Astrocyte (in vitro differentiated cells and primary cell): Measurements from ENCODE around the gene TM7SF2. TPM values are rescaled to one million over a fixed set of nuclear protein-coding genes. Genes with fewer than 3 reads are reported as not detected.

Experiments
- DNase-seq: peaks from one replicate; pipeline ENCODE4 v3.0.0-alpha.2; 2010; ENCODE audit warnings: low read depth
- FAIRE-seq: peaks from 2 replicates; lab custom pipeline; 2011; peaks lifted over from hg19 to GRCh38; lab: Jason Lieb, UNC
- H2AFZ ChIP-seq: 2 replicates; pipeline ENCODE4 v1.6.0; 2012; ENCODE audit warnings: low read depth, low read length, inconsistent platforms
- H3K27ac ChIP-seq: 2 replicates; pipeline ENCODE4 v1.5.1; 2011; ENCODE audit warnings: low read depth, low read length, inconsistent platforms
- H3K27me3 ChIP-seq: 2 replicates; pipeline ENCODE4 v1.6.0; 2011; ENCODE audit warnings: low read length, inconsistent platforms; ENCODE audit not compliant: insufficient read depth
- H3K36me3 ChIP-seq: 2 replicates; pipeline ENCODE4 v1.5.1; 2011; ENCODE audit warnings: low read length, inconsistent platforms; ENCODE audit not compliant: insufficient read depth
- H3K4me1 ChIP-seq: 2 replicates; pipeline ENCODE4 v1.5.1; 2011; ENCODE audit warnings: low read length, inconsistent platforms; ENCODE audit not compliant: insufficient read depth
- H3K4me2 ChIP-seq: 2 replicates; pipeline ENCODE4 v1.6.0; 2012; ENCODE audit warnings: low read length, inconsistent platforms
- H3K4me3 ChIP-seq: 2 replicates; pipeline ENCODE4 v1.5.1; 2011; ENCODE audit warnings: low read depth, mild to moderate bottlenecking, low read length, inconsistent platforms; ENCODE audit not compliant: insufficient read depth
- H3K79me2 ChIP-seq: 2 replicates; pipeline ENCODE4 v1.6.0; 2012; ENCODE audit warnings: mild to moderate bottlenecking, low read length, inconsistent platforms; ENCODE audit not compliant: insufficient read depth
- H3K9ac ChIP-seq: 2 replicates; pipeline ENCODE4 v1.6.0; 2012; ENCODE audit warnings: mild to moderate bottlenecking, low read length, inconsistent platforms
- H3K9me3 ChIP-seq: 2 replicates; pipeline ENCODE4 v1.5.1; 2012; ENCODE audit warnings: low read depth, mild to moderate bottlenecking, low read length, inconsistent platforms; ENCODE audit not compliant: insufficient read depth
- H4K20me1 ChIP-seq: 2 replicates; pipeline ENCODE4 v1.6.0; 2012; ENCODE audit warnings: low read length, inconsistent platforms; ENCODE audit not compliant: insufficient read depth
- H3K27ac Mint-ChIP-seq: one replicate; pipeline ENCODE4 v1.8.0; 2021; ENCODE audit warnings: mild to moderate bottlenecking, mixed read lengths; ENCODE audit not compliant: unreplicated experiment
- H3K27me3 Mint-ChIP-seq: one replicate; pipeline ENCODE4 v1.8.0; 2021; ENCODE audit warnings: low read depth, mixed read lengths; ENCODE audit not compliant: unreplicated experiment
- H3K36me3 Mint-ChIP-seq: one replicate; pipeline ENCODE4 v1.8.0; 2021; ENCODE audit warnings: low read depth, mixed read lengths; ENCODE audit not compliant: unreplicated experiment
- H3K4me1 Mint-ChIP-seq: one replicate; pipeline ENCODE4 v1.8.0; 2021; ENCODE audit warnings: low read depth, mixed read lengths; ENCODE audit not compliant: unreplicated experiment
- H3K4me3 Mint-ChIP-seq: one replicate; pipeline ENCODE4 v1.8.0; 2021; ENCODE audit warnings: mild to moderate bottlenecking, moderate library complexity, mixed read lengths; ENCODE audit not compliant: unreplicated experiment
- H3K9me3 Mint-ChIP-seq: one replicate; pipeline ENCODE4 v1.8.0; 2021; ENCODE audit warnings: mild to moderate bottlenecking, mixed read lengths; ENCODE audit not compliant: unreplicated experiment
- EZH2 ChIP-seq: IDR thresholded peaks from 2 replicates; pipeline ENCODE4 v1.6.1; 2012; ENCODE audit warnings: mild to moderate bottlenecking, low read length, inconsistent platforms; ENCODE audit not compliant: insufficient read depth
- total RNA-seq: library from RNA; stranded (reverse); gene quantifications from 2 replicates; pipeline ENCODE4 v1.2.1, GENCODE V29; 2021
- TF ChIP-seq, protein P1 (sequence below): IDR thresholded peaks from 2 replicates; pipeline ENCODE4 v1.5.1; 2011; ENCODE audit warnings: low read depth, mild to moderate bottlenecking, inconsistent platforms, low read length, moderate library complexity; ENCODE audit not compliant: insufficient read depth

Gene TM7SF2
- total RNA-seq, 1 donor from 2014 or later: 23.9 TPM

DNA sequence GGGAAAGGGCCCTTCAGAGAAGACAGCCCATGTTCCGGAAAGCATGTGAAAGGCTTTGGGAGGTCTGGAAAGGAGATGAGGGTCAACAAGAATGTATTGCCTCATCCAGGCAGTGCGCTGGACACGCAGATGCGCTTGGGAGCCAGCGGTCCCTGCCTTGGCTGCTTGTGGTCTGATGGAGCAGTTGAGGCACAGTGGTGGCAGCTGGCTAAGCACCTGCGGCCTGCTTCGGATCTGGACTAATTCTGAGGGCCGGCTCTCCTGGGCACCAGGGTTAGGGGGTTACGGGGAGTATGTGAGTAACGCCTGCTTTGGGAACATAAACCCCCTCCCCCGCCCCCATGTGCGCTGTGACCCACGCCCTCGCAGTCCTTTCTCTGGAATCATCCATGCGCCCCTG lies 4.6 kb upstream of the TM7SF2 start:
- no peak overlapping the region for H3K27ac Mint-ChIP-seq
- H3K4me2 ChIP-seq: no peak overlapping the region

DNA sequence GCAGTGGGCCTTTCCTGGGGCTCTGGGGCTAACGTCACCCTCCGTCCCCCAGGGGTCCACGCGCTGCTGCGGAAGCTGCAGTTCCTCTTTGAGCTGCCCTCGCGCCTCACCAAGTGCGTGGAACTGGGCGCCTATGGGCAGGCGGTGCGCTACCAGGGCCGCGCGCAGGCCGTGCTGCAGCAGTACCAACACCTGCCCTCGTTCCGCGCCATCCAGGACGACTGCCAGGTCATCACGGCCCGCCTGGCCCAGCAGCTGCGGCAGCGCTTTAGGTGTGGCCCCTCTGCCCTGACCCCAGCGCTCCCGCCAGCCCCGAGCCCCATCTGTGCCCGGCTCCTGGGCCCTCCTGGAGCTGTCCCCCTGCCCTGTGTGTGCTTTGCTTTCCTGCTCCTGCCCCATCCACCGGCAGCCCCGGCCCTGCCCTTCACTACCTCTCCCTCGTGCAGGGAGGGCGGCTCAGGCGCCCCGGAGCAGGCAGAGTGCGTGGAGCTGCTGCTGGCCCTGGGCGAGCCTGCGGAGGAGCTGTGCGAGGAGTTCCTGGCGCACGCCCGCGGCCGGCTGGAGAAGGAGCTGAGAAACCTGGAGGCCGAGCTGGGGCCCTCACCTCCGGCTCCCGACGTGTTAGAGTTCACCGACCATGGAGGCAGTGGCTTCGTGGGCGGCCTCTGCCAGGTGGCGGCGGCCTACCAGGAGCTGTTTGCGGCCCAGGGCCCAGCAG lies 3.8 kb upstream of the TM7SF2 start:
- H2AFZ ChIP-seq: no peak overlapping the region
- no peaks in the 10 kb centered on the region for H3K27me3 Mint-ChIP-seq
- DNase-seq: no peak
- H3K27me3 ChIP-seq: no peaks in the 10 kb centered on the region
- no peak overlapping the region for H3K27ac Mint-ChIP-seq
- H3K9me3 Mint-ChIP-seq: no peaks in the 10 kb centered on the region
- FAIRE-seq: no peak
- no peaks in the 10 kb centered on the region for H3K9me3 ChIP-seq
- H3K4me3 Mint-ChIP-seq: no peak overlapping the region
- no peak overlapping the region for H3K9ac ChIP-seq
- peaks cover 23% of the 10 kb centered on the region for H3K79me2 ChIP-seq
- H3K36me3 ChIP-seq: no peaks in the 10 kb centered on the region
- H3K36me3 Mint-ChIP-seq: peaks cover 5% of the 10 kb centered on the region
- H3K4me1 ChIP-seq: peaks cover 20% of the 10 kb centered on the region
- no peak overlapping the region for H3K4me3 ChIP-seq
- peaks cover 49% of the 10 kb centered on the region for H4K20me1 ChIP-seq
- H3K27ac ChIP-seq: no peak overlapping the region
- TF ChIP-seq EZH2: no peak
- TF ChIP-seq, protein P1, sequence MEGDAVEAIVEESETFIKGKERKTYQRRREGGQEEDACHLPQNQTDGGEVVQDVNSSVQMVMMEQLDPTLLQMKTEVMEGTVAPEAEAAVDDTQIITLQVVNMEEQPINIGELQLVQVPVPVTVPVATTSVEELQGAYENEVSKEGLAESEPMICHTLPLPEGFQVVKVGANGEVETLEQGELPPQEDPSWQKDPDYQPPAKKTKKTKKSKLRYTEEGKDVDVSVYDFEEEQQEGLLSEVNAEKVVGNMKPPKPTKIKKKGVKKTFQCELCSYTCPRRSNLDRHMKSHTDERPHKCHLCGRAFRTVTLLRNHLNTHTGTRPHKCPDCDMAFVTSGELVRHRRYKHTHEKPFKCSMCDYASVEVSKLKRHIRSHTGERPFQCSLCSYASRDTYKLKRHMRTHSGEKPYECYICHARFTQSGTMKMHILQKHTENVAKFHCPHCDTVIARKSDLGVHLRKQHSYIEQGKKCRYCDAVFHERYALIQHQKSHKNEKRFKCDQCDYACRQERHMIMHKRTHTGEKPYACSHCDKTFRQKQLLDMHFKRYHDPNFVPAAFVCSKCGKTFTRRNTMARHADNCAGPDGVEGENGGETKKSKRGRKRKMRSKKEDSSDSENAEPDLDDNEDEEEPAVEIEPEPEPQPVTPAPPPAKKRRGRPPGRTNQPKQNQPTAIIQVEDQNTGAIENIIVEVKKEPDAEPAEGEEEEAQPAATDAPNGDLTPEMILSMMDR: no peak
- H3K4me2 ChIP-seq: no peak overlapping the region
- peaks cover 8% of the 10 kb centered on the region for H3K4me1 Mint-ChIP-seq

More for the DNA sequence above, 4.6 kb upstream of the TM7SF2 start:
- Histone ChIP-seq H2AFZ (no peak overlapping the region), H3K9ac (no peak overlapping the region), H3K27ac (no peak overlapping the region), H3K36me3 (no peaks in the 10 kb centered on the region), H3K27me3 (no peaks in the 10 kb centered on the region), H4K20me1 (peaks cover 57% of the 10 kb centered on the region), H3K79me2 (peaks cover 23% of the 10 kb centered on the region), H3K9me3 (no peaks in the 10 kb centered on the region), H3K4me1 (peaks cover 20% of the 10 kb centered on the region), H3K4me3 (no peak overlapping the region)
- Mint-ChIP-seq H3K36me3 (peaks cover 5% of the 10 kb centered on the region), H3K9me3 (no peaks in the 10 kb centered on the region), H3K4me1 (peaks cover 13% of the 10 kb centered on the region), H3K4me3 (no peak overlapping the region), H3K27me3 (no peaks in the 10 kb centered on the region)
- no peak for FAIRE-seq
- DNase-seq: no peak
- no peak for TF ChIP-seq EZH2
- TF ChIP-seq, protein P1: no peak

DNA sequence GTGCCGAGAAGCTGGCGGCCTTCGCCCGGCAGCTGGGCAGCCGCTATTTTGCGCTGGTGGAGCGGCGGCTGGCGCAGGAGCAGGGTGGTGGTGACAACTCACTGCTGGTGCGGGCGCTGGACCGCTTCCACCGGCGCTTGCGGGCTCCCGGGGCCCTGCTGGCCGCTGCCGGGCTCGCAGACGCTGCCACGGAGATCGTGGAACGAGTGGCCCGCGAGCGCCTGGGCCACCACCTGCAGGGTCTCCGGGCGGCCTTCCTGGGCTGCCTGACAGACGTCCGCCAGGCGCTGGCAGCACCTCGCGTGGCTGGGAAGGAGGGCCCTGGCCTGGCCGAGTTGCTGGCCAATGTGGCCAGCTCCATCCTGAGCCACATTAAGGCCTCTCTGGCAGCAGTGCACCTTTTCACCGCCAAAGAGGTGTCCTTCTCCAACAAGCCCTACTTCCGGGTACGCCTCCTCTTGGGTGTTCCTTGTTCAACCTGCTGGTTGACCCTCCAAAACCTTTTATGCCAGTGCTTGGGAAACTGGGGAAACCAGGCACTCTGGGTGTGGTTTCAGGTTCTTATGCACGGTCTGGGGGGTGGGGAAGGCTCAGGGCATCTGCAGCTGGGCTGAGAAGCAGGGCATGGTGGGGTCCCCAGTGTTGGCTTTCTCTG lies 3.1 kb upstream of the TM7SF2 start:
- Histone ChIP-seq H3K79me2 (peaks cover 23% of the 10 kb centered on the region), H3K27ac (no peak overlapping the region), H3K9me3 (no peaks in the 10 kb centered on the region), H3K4me2 (no peak overlapping the region), H3K36me3 (no peaks in the 10 kb centered on the region), H4K20me1 (peaks cover 44% of the 10 kb centered on the region), H3K4me3 (no peak overlapping the region), H2AFZ (no peak overlapping the region), H3K9ac (no peak overlapping the region), H3K27me3 (no peaks in the 10 kb centered on the region), H3K4me1 (peaks cover 21% of the 10 kb centered on the region)
- DNase-seq (no peak), FAIRE-seq (no peak)
- Mint-ChIP-seq H3K4me3 (no peak overlapping the region), H3K9me3 (no peaks in the 10 kb centered on the region), H3K4me1 (peaks cover 3% of the 10 kb centered on the region), H3K36me3 (peaks cover 5% of the 10 kb centered on the region), H3K27me3 (no peaks in the 10 kb centered on the region), H3K27ac (no peak overlapping the region)
- TF ChIP-seq, protein P1: no peak
- no peak for TF ChIP-seq EZH2
